Stimulated activated CD4-positive, alpha-beta T cell treated with anti-CD3 and anti-CD28 coated beads, Interleukin-12 subunit alpha, Interleukin-12 subunit beta, amount 100 ng/mL, for 24 hours (primary cell): ENCODE measurements around the gene SCYL2.
"Not testable (repeated sequence)": the region's sequence is repeated elsewhere in the genome, so short reads cannot be mapped to it uniquely, and the experiment has no call there.

Experiments
- DNase-seq, 2 experiments: peaks; one replicate each; pipeline ENCODE4 v3.0.0-alpha.2; 2020; ENCODE audit warnings: low read depth in 2 of 2

SCYL2 gene

DNA sequence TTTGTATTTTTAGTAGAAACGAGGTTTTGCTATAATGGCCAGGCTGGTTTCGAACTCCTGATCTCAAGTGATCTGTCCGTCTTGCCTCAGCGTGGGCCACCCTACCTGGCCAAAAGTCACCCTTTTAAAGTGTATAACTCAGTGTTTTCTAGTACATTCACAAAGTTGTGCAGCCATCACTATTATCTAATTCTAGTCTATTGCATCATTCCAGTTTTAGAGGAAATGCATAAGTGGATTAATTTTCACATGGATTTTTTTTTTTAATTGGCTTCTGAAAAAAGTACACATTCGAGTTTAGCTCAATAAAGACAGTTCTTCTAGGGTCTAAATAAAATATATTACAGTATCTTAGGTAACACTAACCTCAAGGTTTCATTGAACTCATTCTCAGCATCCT is 3.8 kb upstream of the SCYL2 start:
- no peak for DNase-seq

DNA sequence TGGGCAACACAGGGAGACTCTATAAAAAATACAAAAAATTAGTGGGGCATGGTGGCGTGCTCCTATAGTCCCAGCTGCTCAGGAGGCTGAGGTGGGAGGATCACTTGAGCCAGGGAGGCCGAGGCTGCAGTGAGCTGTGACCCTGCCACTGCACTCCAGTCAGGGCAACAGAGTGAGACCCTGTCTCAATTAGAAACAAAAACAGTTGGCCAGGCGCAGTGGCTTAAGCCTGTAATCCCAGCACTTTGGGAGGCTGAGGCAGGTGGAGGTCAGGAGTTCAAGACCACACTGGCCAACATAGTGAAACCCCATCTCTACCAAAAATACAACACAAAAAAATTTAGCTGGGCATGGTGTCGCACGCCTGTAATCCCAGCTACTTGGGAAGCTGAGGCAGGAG is 1.9 kb upstream of the SCYL2 start:
- not testable (repeated sequence) for DNase-seq

GRCh38 chr12:100265732-100266584 is 1.0 kb upstream of the SCYL2 start:
- no peak for DNase-seq

DNA sequence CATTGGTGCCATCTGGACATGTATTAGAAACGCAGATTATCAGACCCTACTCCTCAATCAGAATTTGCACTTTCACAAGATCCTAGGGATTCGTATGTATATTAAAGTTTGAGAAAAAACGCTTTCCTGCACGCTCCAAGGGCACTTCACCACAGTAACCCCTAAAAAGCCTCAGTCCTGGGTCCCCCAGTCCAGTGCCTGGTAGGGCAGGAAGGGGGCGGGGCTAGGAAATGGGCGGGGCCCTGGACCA is 467 bp upstream of the SCYL2 start:
- peak in 1 of 2 experiments; percentile 97 for DNase-seq

DNA sequence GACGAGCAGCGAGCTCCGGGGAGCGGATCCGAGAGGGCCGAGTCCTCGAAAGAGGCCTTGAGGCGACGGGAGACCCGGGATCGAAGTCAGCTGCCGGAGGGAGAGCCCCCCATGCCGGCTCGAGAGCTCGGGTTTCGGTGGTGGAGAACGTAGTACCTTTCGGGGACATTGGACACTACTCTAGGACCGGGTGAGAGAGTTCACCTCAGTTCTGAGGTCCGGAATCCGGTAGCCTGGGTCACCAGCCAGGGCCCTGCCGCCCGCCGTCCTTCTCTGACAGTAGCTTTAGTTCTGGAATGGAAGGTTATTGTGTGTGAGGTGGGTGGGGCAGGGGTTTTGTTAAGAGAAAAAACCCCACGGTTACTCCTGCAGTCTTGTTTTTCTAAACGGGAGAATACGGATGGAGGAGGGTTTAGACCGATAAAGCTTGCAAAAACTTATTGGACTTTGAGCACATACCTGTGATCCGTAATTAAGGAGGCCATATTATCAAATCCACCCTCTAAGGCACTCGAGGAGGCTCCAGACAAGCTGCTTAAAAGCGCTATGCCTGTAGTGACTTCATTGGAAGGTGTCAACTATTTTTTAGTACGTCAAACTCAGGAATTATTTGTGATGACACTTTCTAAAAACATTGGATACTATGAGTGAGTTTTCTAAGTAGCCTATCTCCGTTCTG is 765 bp downstream of the SCYL2 start:
- DNase-seq, result peak in 1 of 2 experiments; percentile 4

- no peak for DNase-seq
Observed at GRCh38 chr12:100268835-100269564, 2.0 kb downstream of the SCYL2 start.

GRCh38 chr12:100273782-100274181 is 6.8 kb downstream of the SCYL2 start:
- no peak for DNase-seq

GRCh38 chr12:100274291-100274690 is 7.3 kb downstream of the SCYL2 start:
- no peak for DNase-seq

GRCh38 chr12:100279159-100279558 is 12.2 kb downstream of the SCYL2 start:
- no peak for DNase-seq

DNA sequence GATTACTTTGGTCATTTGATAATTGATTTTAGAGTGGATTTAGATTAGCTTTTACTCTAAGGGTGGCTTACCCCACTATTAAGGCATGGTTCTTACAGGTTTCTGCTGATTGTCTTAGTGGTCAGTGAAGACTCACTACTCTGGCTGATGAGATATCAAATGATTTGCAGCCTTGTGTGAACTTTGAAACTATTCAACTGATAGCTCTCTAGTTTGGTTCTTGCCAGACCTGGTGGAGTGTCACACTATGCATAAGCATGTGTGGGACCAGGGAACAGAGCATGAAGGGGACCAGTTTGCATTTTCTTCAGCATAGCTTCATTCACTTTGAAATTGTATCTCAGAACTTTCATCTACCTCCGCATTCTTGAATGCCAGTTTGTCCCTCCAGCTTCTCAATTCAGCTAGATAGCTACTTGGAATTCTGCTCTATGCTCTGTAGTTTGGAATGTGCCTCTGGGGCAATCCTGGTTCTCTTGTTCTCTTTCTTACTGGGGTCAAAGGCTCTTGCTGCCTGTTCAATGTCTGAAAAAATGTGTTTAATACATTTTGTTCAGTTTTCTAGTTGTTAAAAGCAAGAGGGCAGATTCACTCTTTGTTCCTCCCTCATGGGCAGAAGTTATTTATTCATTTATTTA is 12.7 kb downstream of the SCYL2 start:
- DNase-seq, result no peak

- not testable (repeated sequence) for DNase-seq
Observed at GRCh38 chr12:100284556-100284955, 17.6 kb downstream of the SCYL2 start.

- no peak for DNase-seq
Observed at GRCh38 chr12:100289038-100289437, 22.1 kb downstream of the SCYL2 start.

GRCh38 chr12:100290016-100290415 is 23.0 kb downstream of the SCYL2 start:
- DNase-seq, result no peak

DNA sequence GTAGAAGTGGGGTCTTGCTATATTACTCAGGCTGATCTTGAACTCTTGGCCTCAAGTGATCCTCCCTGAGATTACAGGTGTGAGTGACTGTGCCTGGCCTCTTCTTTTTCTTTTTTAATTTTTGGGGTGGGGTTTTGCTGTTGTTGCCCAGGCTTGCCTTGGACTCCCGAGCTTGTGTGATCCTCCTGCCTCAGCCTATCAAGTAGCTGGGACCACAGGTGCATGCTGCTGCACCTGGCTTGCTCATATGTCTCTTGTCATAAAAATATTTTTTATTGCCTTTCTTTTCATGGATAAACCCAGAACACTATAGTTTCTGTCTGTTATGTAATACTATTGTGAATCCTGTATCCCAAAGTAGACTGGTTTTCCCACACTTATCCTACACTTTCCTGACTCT is 26.0 kb downstream of the SCYL2 start:
- no peak for DNase-seq

- not testable (repeated sequence) for DNase-seq
Observed at GRCh38 chr12:100294366-100294765, 27.4 kb downstream of the SCYL2 start.

DNA sequence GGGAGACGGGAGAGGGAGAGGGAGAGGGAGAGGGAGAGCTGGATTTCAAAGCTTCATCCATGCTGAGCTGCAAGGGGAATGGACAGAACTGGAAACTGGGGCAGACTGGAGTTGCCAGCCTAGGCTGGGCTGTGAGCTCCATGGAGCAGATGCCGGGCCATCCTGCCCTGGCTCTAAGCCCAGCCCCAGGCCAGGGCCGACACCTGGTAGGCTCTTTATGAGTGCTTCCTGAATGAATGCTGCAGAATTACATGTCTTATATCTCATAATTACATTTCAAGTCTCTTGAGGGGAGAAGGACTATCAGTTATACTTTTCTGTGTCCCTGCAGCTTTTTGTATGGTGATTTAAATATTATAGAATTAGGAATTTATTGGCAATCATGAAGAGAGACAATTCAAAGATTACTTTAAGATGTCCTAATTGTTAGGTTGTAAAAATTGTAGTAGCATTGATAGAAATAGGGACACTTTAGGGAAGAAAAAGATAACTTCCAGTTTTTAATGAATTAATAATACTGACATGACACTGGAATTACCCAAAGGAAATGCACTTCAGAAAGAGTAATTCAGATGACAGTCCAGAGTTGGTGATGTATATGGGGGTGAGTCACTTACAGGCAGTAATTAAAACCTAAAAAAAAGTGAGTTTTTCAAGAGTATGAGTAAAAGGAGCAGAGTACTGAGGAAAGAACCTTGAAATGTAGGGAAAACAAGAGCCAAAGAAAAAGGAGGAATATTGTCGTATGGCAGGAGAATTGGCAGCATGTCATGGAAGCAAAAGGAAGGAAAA is 29.0 kb downstream of the SCYL2 start:
- DNase-seq, result no peak

DNA sequence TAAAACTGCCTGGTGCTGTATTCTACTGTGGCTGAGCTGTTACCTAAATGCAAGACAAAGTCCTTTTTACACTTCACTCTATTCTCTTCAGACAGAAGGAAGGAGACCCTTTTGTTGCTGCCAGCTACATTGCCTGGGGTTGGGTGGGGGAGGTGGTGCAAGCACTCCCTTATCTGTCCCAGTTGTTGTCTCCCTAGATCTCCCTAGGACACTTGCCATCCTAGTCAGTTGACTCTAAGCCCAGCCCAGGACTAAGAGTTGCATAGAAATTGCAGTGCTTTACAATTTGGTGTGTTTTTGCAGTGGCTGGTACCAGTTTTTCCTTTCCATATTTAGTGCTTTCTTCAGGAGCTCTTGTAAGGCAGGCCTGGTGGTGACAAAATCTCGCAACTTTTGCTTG is 35.1 kb downstream of the SCYL2 start:
- DNase-seq, result no peak

GRCh38 chr12:100303831-100304230 is 36.9 kb downstream of the SCYL2 start:
- DNase-seq, result no peak

DNA sequence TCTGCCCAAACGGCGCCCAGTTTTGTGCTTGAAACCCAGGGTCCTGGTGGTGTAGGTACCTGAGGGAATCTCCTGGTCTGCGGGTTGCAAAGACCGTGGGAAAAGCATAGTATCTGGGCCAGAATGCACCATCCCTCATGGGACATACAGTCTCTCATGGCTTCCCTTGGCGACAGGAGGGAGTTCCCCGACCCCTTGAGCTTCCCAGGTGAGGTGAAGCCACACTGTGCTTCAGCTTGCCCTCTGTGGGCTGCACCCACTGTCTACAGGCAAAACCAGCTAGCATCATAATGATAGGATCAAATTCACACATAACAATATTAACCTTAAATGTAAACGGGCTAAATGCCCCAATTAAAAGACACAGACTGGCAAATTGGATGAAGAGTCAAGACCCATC is 37.4 kb downstream of the SCYL2 start:
- not testable (repeated sequence) for DNase-seq

DNA sequence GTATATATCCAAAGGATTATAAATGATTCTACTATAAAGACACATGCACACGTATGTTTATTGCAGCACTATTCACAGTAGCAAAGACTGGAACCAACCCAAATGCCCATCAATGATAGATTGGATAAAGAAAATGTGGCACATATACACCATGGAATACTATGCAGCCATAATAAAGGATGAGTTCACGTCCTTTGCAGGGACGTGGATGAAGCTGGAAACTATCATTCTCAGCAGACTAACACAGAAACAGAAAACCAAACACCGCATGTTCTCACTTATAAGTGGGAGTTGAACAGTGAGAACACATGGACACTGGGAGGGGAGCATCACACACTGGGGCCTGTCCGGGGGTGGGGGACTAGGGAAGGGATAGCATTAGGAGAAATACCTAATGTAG is 41.2 kb downstream of the SCYL2 start:
- DNase-seq, result not testable (repeated sequence)

DNA sequence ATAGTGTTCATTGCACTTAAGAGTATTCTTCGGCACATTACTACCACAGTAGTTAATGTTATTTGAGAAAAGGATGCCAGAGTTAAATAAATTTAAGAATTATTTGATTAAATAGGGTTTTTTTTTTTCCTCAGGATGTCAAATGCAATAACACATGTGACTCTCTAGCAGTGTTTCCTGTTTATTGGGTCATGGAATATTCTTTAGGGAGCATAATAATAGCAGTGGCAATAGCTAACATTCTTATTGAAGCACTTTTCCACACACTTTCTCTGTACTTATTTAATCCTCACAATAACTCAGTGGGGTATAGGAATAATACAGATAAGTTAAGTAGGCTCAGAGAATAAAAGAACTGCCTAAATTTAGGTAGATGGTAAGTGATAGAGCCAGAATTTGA is 44.3 kb downstream of the SCYL2 start:
- DNase-seq, result no peak

DNA sequence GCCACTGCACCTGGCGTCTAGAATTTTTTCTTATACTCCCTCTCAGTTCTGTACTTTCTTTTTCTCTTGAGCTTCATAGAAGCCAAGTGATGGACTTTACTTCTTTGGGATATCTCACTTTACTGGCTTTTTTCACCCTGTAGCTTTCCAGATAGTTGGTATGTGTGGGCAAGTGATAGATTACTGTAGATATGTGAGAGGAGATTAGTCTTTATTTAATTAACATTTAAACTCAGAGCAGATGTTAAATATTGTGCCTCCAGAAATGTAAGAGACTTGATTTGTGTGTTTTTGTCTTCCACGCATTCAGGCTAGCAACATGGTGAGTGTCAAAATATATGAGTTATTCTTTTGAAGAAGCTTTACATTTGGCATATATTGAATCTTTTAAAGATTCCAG is 50.4 kb downstream of the SCYL2 start:
- DNase-seq, result no peak
